GM18858 (cell line): ENCODE measurements around the gene NR2F6.

Source experiments
- ATAC-seq: cut with Tn5 transposase; IDR thresholded peaks from one replicate; pipeline ENCODE4 v1.9.1; 2021; ENCODE audit not compliant: unreplicated experiment

The NR2F6 gene

GRCh38 chr19:17264641-17264979 lies 18.9 kb upstream of the NR2F6 start, which contains the start of gene USHBP1:
Gene USHBP1, minus strand, starts transcription at chr19:17264745. Its CDS starts 446 bp downstream, at chr19:17264299.
- ATAC-seq: no peak

DNA sequence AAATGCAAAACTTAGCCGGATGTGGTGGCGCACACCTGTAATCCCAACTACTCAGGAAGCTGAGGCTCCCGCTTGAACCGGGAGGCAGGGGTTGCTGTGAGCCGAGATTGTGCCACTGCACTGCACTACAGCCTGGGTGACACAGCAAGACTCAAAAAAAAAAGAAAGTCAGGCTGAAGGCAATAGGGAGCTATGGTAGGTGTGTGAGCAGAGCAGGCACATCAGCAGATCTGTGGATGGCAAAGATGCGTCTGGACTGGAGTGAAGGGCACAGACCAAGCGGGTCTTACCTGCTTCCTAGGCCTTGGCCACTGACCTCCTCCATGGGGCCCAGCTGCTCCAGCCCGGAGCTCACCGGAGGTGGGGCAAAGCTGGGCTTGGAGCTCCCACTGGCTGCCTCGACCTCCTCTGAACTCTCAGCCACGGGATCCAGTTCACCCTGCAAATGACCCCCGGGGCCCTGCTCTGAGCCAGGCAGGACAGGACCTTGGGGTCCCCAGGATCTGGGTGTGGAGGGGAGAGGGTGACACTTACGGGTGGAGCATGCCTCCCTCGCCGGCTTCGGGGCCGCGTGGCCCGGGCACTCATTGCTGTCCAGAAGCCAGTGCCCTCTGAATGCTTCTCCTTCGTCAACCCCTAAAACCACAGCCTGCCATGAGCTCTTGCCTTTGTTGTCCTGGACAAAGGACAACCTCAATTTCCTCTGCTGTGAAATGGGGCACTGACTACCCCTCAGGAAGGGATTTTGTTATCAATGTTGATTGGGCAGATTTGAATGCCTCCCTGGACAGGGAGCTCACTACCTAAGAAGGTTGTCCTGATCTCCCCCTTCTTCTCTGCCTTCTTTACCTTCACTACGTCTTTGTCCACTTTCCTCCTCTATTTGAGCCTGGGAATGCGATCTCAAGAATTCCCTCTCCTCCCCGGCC lies 18.3 kb upstream of the NR2F6 start:
- no peak for ATAC-seq

DNA sequence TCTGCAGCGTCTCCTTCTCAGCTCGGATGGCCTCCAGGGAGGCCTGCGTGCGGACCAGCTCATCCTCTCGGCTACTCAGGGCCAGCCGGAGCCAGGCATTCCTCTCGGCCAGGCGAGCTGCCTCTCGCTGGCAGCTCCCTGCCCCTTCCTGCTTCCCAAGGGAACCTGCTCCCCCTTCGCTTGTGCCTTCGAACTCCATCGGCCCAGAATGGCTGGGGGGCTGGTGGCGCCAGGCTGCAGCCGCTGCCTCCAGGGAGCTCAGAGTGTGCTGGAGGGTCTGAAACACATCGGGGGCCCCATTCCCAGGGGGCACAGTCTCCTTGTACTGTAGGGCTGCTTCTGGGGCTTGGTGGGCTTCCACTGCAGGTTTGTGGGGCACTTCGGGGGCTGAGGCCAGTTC lies 16.8 kb upstream of the NR2F6 start:
- ATAC-seq: no peak

- ATAC-seq: no peak
Measured at GRCh38 chr19:17260842-17261325, 15.2 kb upstream of the NR2F6 start.

DNA sequence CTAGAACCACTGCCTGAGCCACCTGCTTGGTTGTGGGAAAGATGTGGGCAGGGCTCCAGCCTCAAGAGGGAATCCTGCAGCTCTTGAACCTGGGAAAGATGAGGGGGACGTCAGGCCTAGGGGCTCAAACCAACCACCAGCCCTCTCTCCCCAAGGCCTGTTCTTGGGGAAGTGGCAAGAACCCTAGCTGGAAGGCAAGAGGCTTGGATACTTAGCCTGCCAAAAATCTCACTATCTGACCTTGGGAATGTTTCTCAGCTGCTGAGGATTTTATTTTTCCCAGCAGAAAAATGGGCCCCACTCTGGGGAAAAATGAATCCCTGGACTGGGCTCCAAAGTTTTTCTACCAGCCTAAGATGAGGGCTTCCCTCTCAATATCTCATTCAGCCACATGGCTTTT lies 14.2 kb upstream of the NR2F6 start:
- ATAC-seq: no peak

DNA sequence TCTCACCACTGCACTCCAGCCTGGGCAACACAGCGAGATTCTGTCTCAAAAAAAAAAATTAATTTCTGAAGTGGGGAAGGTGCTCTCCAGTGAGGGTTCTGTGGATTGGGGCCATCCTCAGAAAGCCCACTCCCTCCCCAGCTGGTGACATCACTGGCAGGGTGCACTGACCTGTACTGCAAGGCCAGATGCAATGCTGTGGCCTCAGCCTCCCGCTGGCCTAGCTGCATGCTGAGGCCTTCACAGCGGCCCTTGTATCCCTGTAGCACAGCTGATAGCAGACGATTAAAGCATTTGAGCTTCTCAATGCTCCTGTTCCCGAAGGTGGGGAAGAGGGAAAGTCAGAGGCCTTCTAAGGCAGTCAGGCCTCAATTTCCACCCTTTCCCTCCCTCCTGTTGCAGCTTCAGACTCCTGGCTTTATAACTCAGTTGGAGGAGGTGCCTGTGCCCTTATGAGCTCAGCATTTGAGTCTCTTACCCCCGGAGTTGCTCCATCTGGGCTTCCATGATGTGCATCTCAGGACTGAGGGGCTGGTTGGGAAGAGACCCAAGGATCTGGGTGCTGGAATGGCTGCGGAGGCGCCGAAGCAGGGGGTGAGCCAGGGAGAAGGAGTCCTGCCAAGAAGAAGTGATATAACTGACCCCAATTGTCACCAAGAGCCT lies 13.5 kb upstream of the NR2F6 start:
- ATAC-seq: no peak

- ATAC-seq: no peak
Measured at GRCh38 chr19:17256130-17256529, 10.4 kb upstream of the NR2F6 start.

- ATAC-seq: no peak
Measured at GRCh38 chr19:17255150-17255621, 9.5 kb upstream of the NR2F6 start.

DNA sequence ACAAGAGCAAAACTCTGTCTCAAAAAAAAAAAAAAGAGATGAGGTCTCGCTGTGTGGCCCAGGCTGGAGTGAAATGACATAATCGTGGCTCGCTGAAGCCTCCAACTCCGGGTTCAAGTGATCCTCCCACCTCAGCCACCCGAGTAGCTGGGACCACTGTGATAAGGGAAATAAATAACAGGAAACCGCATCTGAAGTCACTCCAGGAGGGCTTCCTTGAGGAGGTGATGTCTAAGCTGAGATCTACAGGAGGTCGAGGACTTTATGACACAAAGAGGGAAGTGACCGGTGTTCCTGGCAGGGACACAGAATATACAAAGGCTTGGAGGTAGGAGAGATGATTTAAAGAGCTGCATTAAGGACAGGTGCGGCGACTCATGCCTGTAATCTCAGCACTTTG lies 8.9 kb upstream of the NR2F6 start:
- no peak for ATAC-seq

DNA sequence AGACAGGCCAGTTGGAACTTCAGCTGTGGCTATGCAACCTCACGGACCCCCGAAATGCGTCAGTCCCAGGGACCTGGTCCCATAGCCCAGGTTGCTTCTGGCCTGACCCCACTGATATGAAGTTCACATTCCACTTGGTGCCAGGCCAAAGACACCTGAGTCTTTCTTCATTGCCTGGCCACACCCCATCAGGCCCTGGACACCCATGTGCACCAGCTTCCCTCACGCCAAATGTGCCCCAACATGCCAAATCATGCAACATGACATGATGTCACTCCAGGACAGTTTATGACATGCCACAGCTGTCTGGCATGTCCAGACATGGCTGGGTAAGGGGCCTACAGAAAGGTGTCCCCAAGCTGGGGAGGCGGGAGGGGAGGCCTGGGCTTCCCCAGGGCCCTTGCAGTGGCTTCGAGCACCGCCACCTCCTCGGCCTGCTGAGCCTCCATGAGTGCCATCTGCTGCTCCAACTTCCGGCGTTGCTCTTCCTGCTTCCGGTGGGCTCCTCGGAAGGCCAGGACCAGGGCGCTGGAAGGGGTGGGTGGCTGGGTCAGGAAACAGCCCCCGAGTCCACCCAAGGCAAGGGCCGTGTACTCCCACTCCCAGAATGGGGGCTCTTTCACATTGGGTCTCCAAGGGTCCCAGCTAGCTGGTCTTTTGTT lies 4.3 kb upstream of the NR2F6 start:
- ATAC-seq: no peak

- no peak for ATAC-seq
Measured at GRCh38 chr19:17248011-17248776, 2.5 kb upstream of the NR2F6 start.

- ATAC-seq: no peak
Measured at GRCh38 chr19:17246681-17247425, 1.1 kb upstream of the NR2F6 start.

DNA sequence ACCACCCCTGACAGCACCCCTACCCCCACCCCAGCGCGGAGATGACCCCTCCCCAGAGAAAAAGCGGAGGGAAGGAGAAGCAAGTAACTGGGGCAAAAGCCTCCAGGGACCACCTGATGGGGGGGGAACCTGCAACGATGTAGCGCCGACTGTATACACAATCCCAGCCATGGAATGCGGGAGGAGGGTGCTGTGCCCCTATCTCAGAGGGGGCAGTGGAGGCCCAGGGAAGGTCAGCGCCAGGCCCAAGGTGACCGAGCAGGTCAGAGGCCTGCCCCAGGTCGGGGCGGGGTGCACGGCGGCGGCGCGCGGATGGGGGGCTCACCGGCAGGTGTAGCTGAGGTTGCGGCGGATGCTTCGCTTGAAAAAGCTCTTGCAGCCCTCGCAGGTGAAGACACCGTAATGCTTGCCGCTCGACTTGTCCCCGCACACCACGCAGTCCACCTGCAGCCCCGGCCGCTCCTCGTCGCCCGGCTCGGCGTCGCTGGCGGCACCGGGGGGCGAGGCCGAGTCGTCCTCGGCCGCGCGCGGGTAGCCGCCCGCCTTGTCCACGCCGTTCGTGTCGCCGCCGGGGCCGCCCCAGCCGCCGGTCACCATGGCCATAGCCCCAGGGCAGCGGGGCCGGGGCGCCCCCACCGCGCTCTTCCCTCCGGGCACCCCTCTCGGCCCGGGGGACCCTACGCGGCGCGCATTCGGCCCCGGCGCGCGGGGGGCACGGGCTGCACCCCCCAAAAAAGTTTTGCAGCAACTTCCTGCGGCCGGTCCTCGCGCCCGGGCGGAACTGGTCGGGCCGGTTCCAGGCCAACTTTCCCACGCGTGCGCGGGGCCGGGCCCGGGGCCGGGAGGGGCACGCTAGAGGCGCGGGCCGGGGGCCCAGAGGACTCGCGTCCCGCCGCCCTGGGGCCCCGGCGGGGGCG lies 843 bp downstream of the NR2F6 start:
- ATAC-seq: no peak

- ATAC-seq: no peak
Measured at GRCh38 chr19:17243830-17244617, 1.7 kb downstream of the NR2F6 start.

GRCh38 chr19:17243211-17243829 lies 2.4 kb downstream of the NR2F6 start:
- ATAC-seq: no peak

DNA sequence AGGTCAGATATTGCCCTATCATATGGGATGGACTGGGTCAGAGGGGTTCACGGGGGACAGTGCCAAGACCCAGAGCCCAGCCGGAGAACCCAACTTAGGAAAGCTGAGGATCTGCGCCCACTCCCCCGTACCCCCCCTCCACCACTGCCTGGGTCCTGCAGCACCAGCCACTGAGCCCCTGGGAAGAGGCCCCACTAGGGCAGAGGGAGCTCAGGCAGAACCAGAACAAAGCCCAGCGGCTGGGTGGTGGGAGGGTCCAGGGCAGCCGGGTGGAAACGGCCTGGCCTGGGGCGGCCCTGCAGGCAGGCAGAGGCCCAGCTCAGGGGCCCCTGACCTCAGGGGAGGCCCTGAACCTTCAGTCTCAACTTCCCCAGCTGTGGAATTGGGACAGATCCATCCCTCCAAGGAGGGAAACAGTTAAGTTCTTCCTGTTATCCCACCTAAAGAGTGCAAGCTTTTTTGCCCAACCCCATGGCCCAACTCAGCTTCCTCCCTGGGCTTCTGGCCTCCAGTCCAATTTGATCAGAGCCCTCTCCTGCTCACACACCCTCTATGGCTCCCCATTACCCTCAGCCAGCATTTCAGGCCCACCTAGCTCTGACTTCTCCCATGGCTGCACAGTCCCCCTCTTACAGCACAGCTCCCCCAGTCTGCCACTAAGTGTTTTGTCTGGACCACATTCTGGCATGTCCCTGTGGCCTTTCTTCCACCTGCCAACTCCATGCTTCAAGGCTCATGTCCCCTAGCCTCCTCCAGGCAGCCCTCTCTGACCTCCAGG lies 3.1 kb downstream of the NR2F6 start:
- no peak for ATAC-seq

GRCh38 chr19:17240826-17241399 lies 4.8 kb downstream of the NR2F6 start:
- no peak for ATAC-seq
